Colon (tissue), 2 donors: ENCODE results near the gene CXXC5.
"Not testable (repeated sequence)": the region's sequence is repeated elsewhere in the genome, so short reads cannot be mapped to it uniquely, and the experiment has no call there.

ENCODE experiments used
- FAIRE-seq: peaks from 2 replicates; lab custom pipeline; 2012; peaks lifted over from hg19 to GRCh38; lab: Jason Lieb, UNC
- donor health status: control.
- donor health status: control.

The CXXC5 gene

GRCh38 chr5:139648205-139649081, at the start of gene CXXC5:
TSS of gene CXXC5 (plus strand) at chr5:139648349. CDS start at chr5:139680524, 32,175 bp downstream.
- no peak for FAIRE-seq

- not testable (repeated sequence) for FAIRE-seq
These were observed 49.6 kb upstream of the CXXC5 start for GRCh38 chr5:139598601-139598965.

GRCh38 chr5:139600336-139600949, 47.7 kb upstream of the CXXC5 start:
- no peak for FAIRE-seq

DNA sequence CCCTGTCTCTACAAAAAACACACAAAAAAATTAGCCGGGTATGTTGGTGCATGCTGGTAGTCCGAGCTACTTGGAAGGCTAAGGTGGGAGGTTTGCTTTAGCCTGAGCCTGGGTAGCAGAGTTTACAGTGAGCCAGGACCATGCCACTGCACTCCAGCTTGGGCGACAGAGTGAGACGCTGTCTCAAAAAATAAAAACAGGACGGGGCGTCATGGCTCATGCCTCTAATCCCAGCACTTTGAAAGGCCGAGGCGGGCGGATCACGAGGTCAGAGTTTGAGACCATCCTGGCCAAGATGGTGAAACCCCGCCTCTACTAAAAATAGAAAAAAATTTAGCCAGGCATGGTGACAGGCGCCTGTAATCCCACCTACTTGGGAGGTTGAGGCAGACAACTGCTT, 46.7 kb upstream of the CXXC5 start:
- FAIRE-seq = no peak

GRCh38 chr5:139601948-139602347, 46.2 kb upstream of the CXXC5 start:
- FAIRE-seq = not testable (repeated sequence)

- no peak for FAIRE-seq
These were observed 42.3 kb upstream of the CXXC5 start for GRCh38 chr5:139605887-139606286.

DNA sequence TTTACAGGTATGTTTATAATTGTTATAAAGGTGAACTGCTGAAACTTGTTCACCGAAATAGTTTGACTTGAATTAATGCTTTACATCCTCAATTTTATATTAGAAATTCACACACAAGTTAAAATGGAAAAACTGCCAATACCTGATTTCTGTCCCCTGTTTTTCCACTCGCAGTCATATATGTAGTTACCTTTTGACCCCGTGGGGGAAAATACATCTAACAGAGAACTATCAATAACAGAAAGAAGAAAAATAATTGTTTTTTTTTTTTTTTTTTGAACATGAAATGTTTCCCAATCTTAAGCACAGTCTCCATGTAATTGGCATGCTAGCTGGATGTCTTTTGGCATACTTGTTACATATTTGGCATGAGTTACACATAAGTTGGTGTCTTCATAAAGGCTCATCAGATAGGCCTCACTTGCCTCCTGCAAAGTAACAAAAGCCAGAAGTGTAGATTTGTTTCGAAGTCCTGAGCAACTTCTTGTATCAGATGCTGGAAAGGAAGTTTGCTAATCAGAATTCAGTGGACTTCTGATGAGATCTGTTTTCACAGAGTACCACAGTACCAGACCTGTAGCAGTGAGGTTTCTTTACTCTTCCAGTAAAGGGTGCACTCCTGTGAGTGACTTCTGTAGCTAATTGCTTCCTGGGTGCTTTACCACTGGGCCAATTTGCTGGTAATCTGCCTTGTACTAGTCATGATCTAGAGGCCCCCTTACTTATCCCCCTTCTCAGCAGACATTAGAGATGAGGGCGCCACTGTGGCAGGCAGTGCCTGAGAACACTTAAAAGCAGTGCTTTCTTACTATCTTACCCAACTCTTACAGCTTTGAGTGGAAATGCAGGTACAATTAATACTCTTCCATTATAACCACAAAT, 36.2 kb upstream of the CXXC5 start:
- no peak for FAIRE-seq

DNA sequence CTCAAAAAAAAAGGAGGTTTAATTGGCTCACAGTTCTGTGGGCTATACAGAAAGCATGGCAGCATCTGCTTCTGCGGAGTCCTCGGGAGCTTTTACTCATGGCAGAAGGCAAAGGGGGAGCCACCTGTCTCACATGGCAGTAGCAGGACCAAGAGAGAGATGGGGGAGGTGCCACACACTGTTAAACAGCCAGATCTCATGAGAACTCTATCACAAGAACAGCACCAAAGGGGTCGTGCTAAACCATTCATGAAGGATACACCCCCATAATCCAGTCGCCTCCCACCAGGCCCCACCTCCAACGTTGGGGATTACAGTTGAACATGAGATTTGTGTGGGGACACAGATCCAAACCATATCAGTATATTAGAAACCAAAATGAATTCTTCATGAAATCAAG, 28.3 kb upstream of the CXXC5 start:
- FAIRE-seq = no peak

GRCh38 chr5:139625398-139625797, 22.8 kb upstream of the CXXC5 start:
- FAIRE-seq = not testable (repeated sequence)

GRCh38 chr5:139630855-139631254, 17.3 kb upstream of the CXXC5 start:
- FAIRE-seq = no peak

DNA sequence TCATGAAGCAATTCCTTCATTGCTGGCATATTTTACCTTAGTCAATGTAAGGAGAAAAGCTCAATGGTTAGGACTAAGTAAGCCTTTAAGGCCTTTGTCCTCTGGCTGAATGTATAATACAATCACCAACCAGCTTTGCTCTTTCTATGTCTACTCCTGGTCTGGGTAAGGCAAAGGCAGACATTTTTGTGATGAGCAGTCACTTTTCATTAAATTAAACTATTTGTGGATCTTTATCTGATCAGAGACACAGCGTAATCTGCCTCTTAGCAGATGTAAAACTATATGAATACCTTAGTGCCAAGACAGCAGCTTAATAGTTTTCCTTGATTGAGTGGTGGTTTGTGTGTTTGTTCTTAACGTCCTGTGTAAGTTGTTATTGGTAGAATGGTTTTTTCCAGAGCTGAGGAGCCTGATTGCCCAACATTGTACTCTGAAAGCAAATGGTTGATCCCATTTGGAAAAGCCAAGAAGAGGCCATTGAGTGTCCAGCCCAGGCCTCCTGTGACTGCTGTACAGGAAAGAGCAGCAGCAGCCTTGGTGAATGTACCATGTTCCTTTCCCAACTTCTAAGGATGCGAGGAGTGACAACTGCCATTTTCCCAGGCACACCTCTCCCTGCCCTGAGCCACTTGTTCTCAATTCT, 16.5 kb upstream of the CXXC5 start:
- FAIRE-seq = no peak

GRCh38 chr5:139633295-139634027, 14.7 kb upstream of the CXXC5 start:
- no peak for FAIRE-seq

- FAIRE-seq = no peak
These were observed 14.2 kb upstream of the CXXC5 start for GRCh38 chr5:139634028-139634325.

DNA sequence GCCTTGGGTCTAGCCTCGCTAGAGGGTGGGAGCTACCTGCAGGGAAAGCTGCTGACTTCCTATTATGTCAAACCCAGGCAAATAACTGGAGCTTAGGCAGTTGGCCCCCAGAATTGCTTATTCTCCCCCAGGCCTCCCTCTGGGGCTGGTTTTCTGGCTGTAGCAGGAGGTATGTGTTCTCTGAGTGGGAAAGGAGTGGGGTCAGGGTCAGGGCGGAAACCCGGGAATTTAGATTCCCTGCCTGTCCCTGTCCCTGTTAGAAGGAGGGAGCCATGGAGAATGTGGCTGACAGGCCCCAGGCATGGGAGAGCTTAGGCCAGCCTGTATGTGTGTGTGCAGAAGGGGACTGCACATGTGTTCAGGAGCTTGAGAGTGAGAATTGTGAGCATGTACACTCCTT, 13.6 kb upstream of the CXXC5 start:
- no peak for FAIRE-seq

DNA sequence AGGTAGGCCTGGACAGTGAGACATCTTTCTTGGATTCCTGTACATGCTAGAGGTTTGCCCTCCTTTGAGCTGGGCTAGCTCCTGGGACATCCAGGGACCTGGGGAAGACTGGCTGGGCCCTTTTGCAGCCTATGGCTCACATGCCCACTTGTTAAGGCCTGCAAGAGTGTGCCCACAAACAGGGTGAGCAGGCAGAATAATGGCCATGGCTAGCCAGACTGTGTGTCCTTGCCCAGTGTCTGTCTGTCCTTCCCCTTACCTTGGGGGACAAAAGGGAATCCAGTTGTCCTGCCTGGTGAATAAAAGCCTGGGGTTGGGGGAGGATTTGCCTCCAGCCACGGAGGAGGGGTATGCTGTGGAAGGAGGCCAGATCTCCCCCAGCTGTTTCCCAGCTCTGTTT, 13.0 kb upstream of the CXXC5 start:
- no peak for FAIRE-seq

DNA sequence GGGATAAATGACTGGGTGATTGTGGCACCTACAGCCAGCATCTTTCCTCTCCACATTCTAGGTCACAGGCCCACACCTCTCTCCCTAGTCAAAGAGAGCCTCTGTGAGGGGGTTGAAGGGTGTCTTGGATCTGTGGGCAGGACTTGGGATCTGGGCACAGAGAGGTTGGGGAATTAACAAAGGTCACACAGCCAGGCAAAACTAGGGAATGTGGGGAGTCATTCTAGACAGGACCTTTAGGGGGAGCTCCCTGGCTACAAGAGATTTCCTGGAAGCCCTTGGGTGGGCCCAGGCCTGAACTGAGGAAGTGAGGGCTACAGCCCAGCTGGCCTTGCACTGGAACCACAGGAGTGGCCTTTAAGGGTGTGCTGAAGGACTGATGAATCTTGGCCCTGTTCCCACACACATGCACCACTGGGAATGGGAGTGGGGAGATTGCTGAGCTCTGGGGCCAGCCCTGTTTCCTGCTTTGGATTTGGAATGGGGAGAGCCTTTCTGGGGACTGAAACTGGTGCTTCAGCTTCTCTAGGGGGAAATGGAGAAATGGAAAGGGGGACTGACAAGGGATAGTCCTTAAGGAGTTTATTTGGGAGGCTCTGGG, 12.4 kb upstream of the CXXC5 start:
- FAIRE-seq = no peak

- no peak for FAIRE-seq
These were observed 11.8 kb upstream of the CXXC5 start for GRCh38 chr5:139636207-139636792.

DNA sequence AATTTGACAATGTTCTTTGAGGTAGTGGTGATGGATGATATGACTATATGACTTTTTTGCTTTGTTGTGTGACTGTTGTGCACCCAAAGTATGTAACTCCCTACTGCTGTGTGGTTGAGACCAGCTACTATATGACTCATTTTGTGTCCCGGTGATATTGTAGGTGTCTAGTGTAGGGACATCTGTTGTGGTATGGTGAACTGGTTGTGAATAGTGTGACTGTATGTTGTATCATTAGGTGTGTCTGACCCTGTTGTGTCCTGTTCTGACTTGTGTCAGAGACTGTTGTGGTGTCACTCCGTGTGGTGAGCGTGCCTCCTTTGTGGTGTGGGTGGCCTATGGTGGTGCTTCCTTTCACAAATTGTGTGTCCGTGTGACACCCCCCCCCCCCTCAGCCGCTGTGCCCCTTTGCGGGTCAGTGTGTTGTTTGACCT, 11.2 kb upstream of the CXXC5 start:
- no peak for FAIRE-seq

- no peak for FAIRE-seq
These were observed 10.6 kb upstream of the CXXC5 start for GRCh38 chr5:139637438-139638089.

GRCh38 chr5:139638090-139638735, 9.9 kb upstream of the CXXC5 start:
- FAIRE-seq = no peak
